HG02610 (cell line): ENCODE measurements around the gene SPPL2B.
"Not testable (repeated sequence)": the region's sequence is repeated elsewhere in the genome, so short reads cannot be mapped to it uniquely, and the experiment has no call there.

Source experiments
- ATAC-seq: cut with Tn5 transposase; IDR thresholded peaks from one replicate; pipeline ENCODE4 v1.9.1; 2021; ENCODE audit warnings: mild to moderate bottlenecking, moderate library complexity; ENCODE audit not compliant: unreplicated experiment

The SPPL2B gene, protein sequence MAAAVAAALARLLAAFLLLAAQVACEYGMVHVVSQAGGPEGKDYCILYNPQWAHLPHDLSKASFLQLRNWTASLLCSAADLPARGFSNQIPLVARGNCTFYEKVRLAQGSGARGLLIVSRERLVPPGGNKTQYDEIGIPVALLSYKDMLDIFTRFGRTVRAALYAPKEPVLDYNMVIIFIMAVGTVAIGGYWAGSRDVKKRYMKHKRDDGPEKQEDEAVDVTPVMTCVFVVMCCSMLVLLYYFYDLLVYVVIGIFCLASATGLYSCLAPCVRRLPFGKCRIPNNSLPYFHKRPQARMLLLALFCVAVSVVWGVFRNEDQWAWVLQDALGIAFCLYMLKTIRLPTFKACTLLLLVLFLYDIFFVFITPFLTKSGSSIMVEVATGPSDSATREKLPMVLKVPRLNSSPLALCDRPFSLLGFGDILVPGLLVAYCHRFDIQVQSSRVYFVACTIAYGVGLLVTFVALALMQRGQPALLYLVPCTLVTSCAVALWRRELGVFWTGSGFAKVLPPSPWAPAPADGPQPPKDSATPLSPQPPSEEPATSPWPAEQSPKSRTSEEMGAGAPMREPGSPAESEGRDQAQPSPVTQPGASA

GRCh38 chr19:2328401-2329148 is at the start of gene SPPL2B, which contains the start of gene LSM7:
Gene SPPL2B (plus strand): TSS chr19:2328684. CDS start chr19:2328710, 26 bp downstream.
Gene LSM7 (minus strand): TSS chr19:2328586. CDS start chr19:2328566, 20 bp downstream.
- ATAC-seq: peak; percentile 51

- ATAC-seq: no peak
These were observed 47.7 kb upstream of the SPPL2B start for GRCh38 chr19:2280633-2281264.

- not testable (repeated sequence) for ATAC-seq
These were observed 47.0 kb upstream of the SPPL2B start for GRCh38 chr19:2281265-2282061.

- ATAC-seq: no peak
These were observed 46.2 kb upstream of the SPPL2B start, which contains the start of gene PEAK3 for GRCh38 chr19:2282062-2282861. Gene PEAK3 (minus strand): TSS chr19:2282175. CDS start chr19:2280931, 1,244 bp downstream.

DNA sequence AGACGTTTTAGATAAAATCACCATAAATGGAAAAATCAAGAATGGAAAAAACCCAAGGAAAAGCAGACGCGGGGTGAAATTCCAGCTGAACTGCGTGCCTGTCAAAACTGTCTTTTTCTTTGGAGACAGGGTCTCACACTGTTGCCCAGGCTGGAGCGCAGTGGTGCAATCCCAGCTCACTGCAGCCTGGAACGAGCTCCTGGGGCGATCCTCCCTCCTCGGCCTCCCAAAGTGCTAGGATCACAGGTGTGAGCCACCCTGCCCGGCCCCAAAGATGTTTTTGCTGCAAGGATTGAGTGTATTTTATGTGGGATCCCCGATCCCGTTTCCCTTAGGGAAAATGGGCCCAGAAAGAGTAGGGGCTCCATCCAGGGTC is 45.6 kb upstream of the SPPL2B start:
- no peak for ATAC-seq

GRCh38 chr19:2283835-2284507 is 44.5 kb upstream of the SPPL2B start:
- ATAC-seq: no peak

DNA sequence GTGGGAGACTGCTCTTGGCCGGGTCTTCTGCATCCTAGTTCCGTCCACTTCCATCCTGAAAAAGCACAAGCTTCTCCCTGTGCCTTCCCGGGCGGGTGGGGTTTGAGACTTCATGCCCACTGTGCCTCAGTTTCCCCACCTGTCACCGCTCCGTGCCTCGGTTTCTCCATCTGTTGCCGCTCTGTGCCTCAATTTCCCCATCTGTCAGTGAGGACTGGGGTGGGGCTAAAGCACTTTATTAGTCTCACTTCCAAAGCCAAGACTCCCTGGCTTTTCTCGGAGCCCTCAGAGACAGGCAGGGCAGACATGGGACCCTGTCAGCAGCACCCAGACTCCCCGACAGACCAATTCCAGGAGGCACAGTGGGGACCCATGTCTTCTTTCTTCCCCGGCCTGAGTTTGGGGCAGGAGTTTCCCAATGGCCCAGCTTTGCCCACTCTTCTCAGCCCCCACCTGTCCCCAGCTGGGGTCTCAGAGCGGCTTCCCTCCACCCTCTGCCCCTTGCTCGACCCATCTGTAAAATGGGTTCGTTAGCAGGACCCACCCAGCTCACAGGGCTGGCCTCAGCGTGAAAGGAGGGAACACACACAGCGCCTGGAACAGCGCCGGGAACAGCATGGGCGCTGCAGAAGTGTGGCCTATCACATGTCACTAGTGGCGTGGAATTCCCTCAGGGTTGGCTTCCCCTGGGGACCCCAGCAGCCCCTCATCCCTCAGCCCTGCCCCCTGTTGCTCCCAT is 41.9 kb upstream of the SPPL2B start:
- ATAC-seq: no peak

DNA sequence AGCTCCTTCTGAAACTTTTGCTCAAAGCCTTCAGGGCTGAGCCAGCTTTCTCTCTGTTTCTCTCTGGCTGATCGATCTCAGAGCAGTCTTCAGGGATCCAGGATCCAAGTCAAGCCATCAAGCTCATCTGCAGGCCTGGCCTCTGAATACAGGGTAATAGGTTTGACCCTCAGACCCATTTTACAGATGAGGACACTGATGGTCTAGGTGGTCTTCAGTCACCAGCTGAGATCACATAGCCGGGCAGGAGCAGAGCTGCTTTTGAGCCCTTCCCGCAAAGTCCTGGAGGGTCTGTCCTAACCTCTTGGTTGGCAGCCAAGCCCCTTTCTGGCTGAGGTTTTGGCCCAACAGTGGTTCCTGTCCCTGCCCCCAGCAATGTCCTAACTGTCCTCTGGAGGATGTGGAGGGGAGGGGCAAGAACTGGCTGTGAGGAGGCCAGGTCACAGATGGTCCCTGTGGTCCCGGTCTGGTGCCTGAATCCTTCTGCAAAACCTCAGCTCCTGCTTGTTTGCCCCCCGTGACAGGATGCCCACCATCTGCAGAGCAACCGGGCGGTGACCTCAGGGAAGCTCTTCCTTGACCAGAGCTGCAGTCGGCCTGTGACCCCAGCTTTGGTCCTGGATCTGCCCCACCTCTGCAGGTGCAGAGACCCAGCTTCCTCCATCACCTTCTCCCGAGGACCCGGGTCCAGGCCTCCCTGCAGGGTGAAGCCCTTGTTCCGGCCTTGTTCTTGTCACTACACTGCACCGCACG is 40.7 kb upstream of the SPPL2B start:
- no peak for ATAC-seq

- ATAC-seq: no peak
These were observed 40.1 kb upstream of the SPPL2B start for GRCh38 chr19:2288338-2288817.

DNA sequence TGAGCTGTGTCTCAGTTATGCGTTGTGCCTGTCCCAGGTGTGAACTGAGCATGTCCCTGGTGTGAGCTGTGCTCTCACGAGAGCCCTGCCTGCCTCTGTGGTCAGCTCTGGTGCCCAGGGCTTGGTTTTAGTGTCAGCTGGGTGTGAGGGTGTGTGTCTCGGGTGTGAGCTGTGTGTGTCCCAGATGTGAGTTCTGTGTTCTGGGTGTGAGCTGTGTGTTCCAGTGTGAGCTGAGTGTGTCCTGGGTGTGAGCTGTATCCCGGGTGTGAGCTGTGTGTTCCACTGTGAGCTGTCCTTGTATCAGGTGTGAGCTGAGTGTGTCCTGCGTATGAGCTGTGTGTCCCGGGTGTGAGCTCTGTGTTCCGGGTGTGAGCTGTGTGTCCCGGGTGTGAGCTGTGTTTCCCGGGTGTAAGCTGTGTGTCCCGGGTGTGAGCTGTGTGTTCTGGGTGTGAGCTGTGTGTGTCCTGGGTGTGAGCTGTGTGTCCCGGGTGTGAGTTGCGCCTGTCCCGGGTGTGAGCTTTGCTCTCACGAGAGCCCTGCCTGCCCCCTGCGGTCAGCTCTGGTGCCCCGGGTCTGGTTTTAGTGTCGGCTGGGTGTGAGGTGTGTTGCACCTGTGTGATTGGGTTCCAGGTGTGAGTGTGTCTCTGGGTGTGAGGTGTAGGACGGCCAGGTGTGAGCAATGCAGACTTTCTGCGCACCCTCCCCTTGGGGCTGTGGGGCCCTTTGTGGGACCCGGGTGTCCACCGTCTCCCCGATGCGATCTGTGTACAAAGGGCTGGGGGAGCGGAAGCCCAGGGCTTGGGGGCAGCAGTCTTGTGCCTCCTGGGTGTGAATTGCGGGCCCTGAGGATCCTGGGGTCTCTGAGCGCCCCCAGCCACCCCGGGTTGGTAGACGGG is 39.4 kb upstream of the SPPL2B start:
- ATAC-seq: no peak

DNA sequence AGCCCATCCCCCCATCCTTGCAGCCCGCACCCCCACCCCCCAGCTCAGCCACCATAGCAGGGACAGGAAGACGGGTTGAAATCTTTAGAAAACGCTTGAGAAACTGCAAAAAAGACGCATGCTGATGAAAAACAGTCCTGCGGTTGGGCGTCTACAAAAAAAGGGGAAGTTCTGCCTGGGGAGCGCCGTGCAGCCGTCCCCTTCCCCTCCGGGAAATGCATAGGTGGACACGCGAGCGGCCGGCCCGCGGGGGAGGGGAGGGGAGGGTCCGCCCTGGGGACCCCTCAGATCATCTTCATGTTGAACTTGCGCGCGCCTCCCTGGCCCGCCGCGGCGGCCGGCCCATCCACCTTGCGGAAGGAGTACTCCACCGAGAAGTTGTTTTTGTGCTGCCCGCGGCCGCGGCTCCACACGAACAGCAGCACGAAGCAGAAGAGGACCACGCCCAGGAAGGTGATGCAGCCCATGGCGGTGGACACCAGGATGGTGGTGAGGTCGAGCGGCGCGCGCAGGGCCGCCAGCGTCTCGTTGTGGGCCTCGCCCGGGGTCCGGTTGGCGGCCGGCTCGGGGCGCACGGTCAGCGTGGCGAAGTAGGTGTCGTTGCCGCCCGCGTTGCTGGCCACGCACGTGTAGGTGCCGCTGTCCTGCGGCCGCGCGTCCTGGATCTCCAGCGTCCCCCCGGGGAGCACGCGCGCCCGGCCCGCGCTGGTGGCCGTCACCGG is 38.6 kb upstream of the SPPL2B start:
- no peak for ATAC-seq

DNA sequence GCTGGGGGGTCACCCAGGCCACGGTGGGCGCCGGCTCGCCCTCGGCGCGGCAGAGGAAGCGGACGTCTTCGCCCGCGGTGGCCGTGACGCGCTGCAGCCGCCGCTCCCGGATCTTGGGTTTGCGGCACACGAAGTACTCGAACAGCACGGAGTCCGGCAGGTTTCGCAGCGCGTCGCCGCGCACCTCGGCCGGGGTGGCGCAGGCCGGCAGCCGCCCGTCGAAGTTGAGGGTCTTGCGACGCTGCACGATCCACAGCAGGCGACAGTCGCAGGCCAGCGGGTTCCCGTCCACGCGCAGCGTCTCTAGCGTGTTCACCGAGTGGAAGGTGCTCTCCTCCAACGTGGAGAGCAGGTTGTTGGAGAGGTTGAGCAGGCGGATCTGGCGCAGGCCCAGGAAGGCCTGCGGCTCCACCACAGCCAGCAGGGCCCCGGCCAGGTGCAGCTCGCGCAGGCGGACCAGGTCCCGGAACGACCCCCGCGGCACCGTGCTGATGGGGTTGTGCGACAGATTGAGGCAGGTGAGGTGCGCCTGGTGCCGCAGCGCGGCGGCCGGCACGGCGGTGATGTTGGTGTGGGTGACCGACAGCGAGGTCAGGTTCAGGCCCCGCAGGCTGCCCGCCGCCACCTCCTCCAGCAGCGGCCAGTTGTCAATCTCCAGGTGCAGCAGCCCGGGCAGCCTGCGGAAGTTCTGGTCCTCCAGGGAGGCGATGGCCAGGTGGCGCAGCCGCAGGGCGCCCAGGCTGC is 37.9 kb upstream of the SPPL2B start:
- ATAC-seq: no peak

GRCh38 chr19:2291185-2291751 is 37.2 kb upstream of the SPPL2B start:
- ATAC-seq: no peak

GRCh38 chr19:2294687-2295335 is 33.7 kb upstream of the SPPL2B start:
- no peak for ATAC-seq
